GM12872 (cell line): ENCODE data around the gene PDK4.

Experiments
- CTCF ChIP-seq: IDR thresholded peaks from 3 replicates; pipeline ENCODE4 v1.5.1; 2011; ENCODE audit warnings: low read depth, mild to moderate bottlenecking, low read length, moderate library complexity; ENCODE audit not compliant: insufficient read depth

PDK4 gene

DNA sequence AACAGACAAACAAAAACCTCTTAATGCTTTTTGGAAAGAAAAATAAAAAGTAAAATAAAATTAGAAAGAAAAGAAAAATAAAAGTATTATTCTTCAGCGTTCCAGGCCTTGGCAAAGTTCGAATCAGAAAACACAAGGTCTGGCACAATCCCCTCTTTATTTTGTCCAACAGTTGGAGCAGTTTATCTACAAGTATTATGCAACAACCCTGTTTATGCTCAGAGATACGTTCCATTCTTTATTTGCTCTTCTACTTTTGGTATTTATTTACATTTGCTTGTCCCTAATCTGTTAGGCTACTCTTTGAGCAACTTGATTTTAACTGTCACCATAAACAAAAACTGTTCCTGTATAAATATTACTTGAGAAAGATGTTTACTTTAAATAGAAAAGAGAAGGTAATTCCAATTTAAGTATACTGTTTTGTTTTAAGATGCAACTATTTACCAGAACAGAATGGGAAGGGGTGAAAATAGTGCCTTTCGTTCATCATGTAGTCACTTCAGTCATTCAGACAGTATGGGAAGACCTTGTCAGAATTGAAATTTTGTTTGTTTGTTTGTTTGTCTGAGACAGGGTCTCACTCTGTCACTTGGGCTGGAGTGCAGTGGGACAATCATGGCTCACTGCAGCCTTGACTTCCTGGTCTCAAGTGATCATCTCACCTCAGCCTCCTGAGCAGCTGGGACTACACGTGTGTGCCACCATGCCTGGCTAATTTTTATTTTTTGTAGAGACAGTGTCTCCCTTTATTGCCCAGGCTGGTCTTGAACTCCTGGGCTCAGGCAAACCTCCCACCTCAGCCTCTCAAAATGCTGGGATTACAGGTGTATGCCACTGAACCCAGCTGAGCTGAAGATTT is 5.7 kb downstream of the PDK4 start:
- TF ChIP-seq CTCF: no peak

DNA sequence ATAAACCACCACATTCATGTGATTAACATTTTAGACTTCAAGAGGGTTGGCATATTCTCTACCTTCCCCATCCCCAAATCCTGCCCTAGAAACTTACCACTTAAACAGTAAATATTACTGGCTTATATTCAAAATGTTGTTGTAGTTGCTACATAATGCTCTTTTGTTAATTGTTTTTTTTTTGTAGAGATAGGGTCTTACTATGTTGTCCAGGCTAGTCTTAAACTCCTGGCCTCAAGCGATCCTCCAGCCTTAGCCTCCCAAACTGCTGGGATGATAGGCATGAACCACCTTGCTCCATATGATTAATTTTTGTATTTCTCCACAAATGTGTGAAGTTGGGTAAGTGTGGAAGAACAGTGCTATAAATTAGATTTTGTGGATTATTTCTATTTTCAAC is 6.5 kb downstream of the PDK4 start:
- TF ChIP-seq CTCF: no peak

DNA sequence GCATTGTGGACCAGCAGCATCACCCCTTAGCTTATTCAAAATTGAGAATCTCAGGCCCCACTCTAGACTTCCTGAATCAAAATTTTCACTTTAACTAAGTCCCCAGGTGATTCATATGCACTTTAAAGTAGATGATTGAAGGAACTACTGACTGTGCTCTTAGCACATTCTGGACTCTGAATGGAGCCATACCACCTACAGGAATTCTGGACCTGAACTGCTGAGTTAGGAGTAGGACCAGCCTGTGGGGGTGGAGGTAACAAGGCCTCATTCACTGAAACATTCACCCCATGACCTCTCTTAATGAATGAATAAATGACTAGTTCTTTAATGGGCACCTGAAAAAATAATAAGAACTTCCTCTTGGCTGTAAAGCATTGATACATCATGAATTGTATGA is 7.3 kb downstream of the PDK4 start:
- TF ChIP-seq CTCF: no peak

DNA sequence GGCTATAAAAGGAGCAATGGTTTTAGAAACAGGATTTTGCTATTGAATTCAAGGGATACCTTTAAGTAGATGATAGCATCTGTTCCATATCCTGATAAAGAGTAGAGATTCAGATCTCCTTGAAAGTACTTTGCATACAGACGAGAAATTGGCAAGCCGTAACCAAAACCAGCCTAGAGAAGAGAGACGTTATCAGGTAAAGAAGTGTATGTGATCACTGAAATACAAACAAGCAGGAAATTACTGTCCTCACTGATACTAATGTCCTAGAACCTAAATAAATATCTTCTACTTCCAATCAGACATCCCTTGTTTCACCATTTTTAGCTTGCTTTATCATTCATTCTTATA is 9.4 kb downstream of the PDK4 start:
- TF ChIP-seq CTCF: no peak

DNA sequence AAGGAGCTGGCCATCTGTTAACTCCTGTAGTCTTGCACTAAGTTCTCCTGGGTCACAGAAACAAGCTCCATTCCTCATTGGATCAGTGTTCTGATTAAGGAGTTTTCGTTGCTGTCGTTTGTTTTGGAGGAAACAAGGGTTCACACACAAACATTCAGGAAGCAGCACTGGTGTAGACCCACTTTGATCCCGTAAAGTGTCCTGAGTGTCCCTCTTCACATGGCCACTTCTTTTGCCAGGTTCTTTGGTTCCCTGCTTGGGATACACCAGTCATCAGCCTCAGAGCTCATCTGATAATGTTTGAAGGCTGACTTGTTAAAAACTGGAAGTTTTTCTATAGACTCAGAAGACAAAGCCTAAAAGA is 10.9 kb downstream of the PDK4 start:
- TF ChIP-seq CTCF: no peak

DNA sequence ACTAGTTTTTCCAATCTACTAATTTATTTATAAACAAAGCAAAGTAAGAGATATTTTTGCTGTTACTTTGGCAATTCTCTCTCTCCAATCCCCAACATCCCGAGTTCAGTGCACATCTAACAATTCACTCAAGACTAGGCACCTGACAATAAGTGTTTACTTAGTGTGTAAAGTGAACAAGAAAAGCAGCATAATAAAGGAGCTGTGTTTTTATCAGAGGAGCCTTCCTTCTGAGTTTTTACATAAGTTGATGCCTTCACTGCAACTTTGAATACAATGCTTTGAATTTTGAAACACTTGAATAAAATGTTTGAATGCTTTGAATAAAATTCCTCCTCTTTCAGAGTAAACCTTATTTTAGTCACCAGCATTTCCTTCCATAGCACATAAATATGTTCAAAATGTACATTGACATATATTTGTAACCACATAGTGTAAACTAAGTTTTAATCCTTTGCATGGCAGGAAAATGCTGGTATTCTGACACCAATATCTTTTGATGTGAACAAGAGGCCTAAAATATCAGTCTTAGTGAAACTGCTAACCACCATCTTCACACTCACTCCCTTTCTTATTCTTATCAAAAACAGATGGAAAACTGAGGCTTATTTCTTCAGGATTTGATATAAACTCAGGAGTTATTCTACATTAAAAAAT is 11.4 kb downstream of the PDK4 start:
- no peak for TF ChIP-seq CTCF

GRCh38 chr7:95583834-95584621 is 12.3 kb downstream of the PDK4 start:
- no peak for TF ChIP-seq CTCF
